ENCODE measurements around the gene ZSCAN5A.
"Not testable (repeated sequence)": the region's sequence is repeated elsewhere in the genome, so short reads cannot be mapped to it uniquely, and the experiment has no call there.

The ZSCAN5A gene

GRCh38 chr19:56176310-56176709 lies 138.3 kb downstream of the ZSCAN5A start:
- not testable (repeated sequence) for H3K23ac ChIP-seq (ENCODE audit: low read length); H4K12ac ChIP-seq (ENCODE audit: low read depth, low read length); H3K14ac ChIP-seq (ENCODE audit: low read length); DNase-seq; H3K4me2 ChIP-seq (ENCODE audit: low read length); H2BK120ac ChIP-seq (ENCODE audit: insufficient read depth, low read length, poor library complexity); H2BK5ac ChIP-seq (ENCODE audit: low read depth, low read length, poor library complexity); H4K8ac ChIP-seq (ENCODE audit: low read depth, low read length); H3K4ac ChIP-seq (ENCODE audit: low read depth, low read length); H2BK12ac ChIP-seq (ENCODE audit: low read length); H3K36me3 ChIP-seq (ENCODE audit: control insufficient read depth in 1 of 2, insufficient read depth in 2 of 2, low read length in 2 of 2); H3K18ac ChIP-seq (ENCODE audit: low read length); H3K4me1 ChIP-seq (ENCODE audit: control insufficient read depth in 1 of 2, insufficient read depth in 2 of 2, low read length in 2 of 2); H4K91ac ChIP-seq (ENCODE audit: low read depth, low read length); H2AK5ac ChIP-seq (ENCODE audit: low read length); H3K27me3 ChIP-seq (ENCODE audit: insufficient read depth, low read length); H3K9me3 ChIP-seq (ENCODE audit: insufficient read depth, low read depth, low read length); H3K9ac ChIP-seq (ENCODE audit: low read length); H3K79me1 ChIP-seq (ENCODE audit: low read length); H3K4me3 ChIP-seq (ENCODE audit: low read depth, low read length); H3K27ac ChIP-seq (ENCODE audit: low read depth, low read length); H3K79me2 ChIP-seq (ENCODE audit: control insufficient read depth, insufficient read depth, low read length, poor library complexity); H2AFZ ChIP-seq (ENCODE audit: insufficient read depth, low read length, poor library complexity)
- no CpG with 5 or more reads among the region's 11 CpGs for WGBS (ENCODE audit: extremely low coverage, insufficient coverage, insufficient read length)

GRCh38 chr19:56175861-56176307 lies 138.8 kb downstream of the ZSCAN5A start, which contains the start of gene GALP:
GALP (plus strand) TSS chr19:56176008; CDS start chr19:56177109, 1,101 bp downstream.
- H3K4me1 ChIP-seq (ENCODE audit: control insufficient read depth in 1 of 2, insufficient read depth in 2 of 2, low read length in 2 of 2); H3K27ac ChIP-seq (ENCODE audit: low read depth, low read length); H3K18ac ChIP-seq (ENCODE audit: low read length); H3K4me2 ChIP-seq (ENCODE audit: low read length); H4K12ac ChIP-seq (ENCODE audit: low read depth, low read length); H3K23ac ChIP-seq (ENCODE audit: low read length); H2BK12ac ChIP-seq (ENCODE audit: low read length); H3K79me2 ChIP-seq (ENCODE audit: control insufficient read depth, insufficient read depth, low read length, poor library complexity); DNase-seq; H3K4me3 ChIP-seq (ENCODE audit: low read depth, low read length); H3K14ac ChIP-seq (ENCODE audit: low read length); H3K27me3 ChIP-seq (ENCODE audit: insufficient read depth, low read length); H4K91ac ChIP-seq (ENCODE audit: low read depth, low read length); H3K36me3 ChIP-seq (ENCODE audit: control insufficient read depth in 1 of 2, insufficient read depth in 2 of 2, low read length in 2 of 2); H3K4ac ChIP-seq (ENCODE audit: low read depth, low read length); H2AFZ ChIP-seq (ENCODE audit: insufficient read depth, low read length, poor library complexity); H2AK5ac ChIP-seq (ENCODE audit: low read length); H3K9me3 ChIP-seq (ENCODE audit: insufficient read depth, low read depth, low read length); H3K79me1 ChIP-seq (ENCODE audit: low read length); H2BK5ac ChIP-seq (ENCODE audit: low read depth, low read length, poor library complexity); H2BK120ac ChIP-seq (ENCODE audit: insufficient read depth, low read length, poor library complexity); H3K9ac ChIP-seq (ENCODE audit: low read length); H4K8ac ChIP-seq (ENCODE audit: low read depth, low read length): not testable (repeated sequence)
- no CpG with 5 or more reads among the region's 15 CpGs for WGBS (ENCODE audit: extremely low coverage, insufficient coverage, insufficient read length)

- Histone ChIP-seq H3K9ac (ENCODE audit: low read length) (no peak overlapping the region), H3K14ac (ENCODE audit: low read length) (no peak overlapping the region), H2BK5ac (ENCODE audit: low read depth, low read length, poor library complexity) (no peak overlapping the region), H3K9me3 (ENCODE audit: insufficient read depth, low read depth, low read length) (no peaks in the 10 kb centered on the region), H2BK120ac (ENCODE audit: insufficient read depth, low read length, poor library complexity) (no peak overlapping the region), H3K36me3 (ENCODE audit: control insufficient read depth in 1 of 2, insufficient read depth in 2 of 2, low read length in 2 of 2) (no peaks in the 10 kb centered on the region), H2AFZ (ENCODE audit: insufficient read depth, low read length, poor library complexity) (no peak overlapping the region), H4K91ac (ENCODE audit: low read depth, low read length) (no peak overlapping the region), H3K23ac (ENCODE audit: low read length) (no peak overlapping the region), H3K4me1 (ENCODE audit: control insufficient read depth in 1 of 2, insufficient read depth in 2 of 2, low read length in 2 of 2) (no peaks in the 10 kb centered on the region), H3K18ac (ENCODE audit: low read length) (no peak overlapping the region), H4K8ac (ENCODE audit: low read depth, low read length) (no peak overlapping the region), H3K27me3 (ENCODE audit: insufficient read depth, low read length) (no peaks in the 10 kb centered on the region), H3K4ac (ENCODE audit: low read depth, low read length) (no peak overlapping the region), H3K27ac (ENCODE audit: low read depth, low read length) (no peak overlapping the region), H2BK12ac (ENCODE audit: low read length) (no peak overlapping the region), H3K79me1 (ENCODE audit: low read length) (no peaks in the 10 kb centered on the region), H2AK5ac (ENCODE audit: low read length) (no peak overlapping the region), H3K79me2 (ENCODE audit: control insufficient read depth, insufficient read depth, low read length, poor library complexity) (no peaks in the 10 kb centered on the region), H3K4me2 (ENCODE audit: low read length) (no peak overlapping the region), H4K12ac (ENCODE audit: low read depth, low read length) (no peak overlapping the region), H3K4me3 (ENCODE audit: low read depth, low read length) (no peak overlapping the region)
- no peak for DNase-seq
- WGBS (ENCODE audit: extremely low coverage, insufficient coverage, insufficient read length) = no CpG with 5 or more reads among the region's 11 CpGs
Measured at GRCh38 chr19:56174550-56174949, 140.1 kb downstream of the ZSCAN5A start.

GRCh38 chr19:56174086-56174485 lies 140.6 kb downstream of the ZSCAN5A start:
- no CpG with 5 or more reads among the region's 9 CpGs for WGBS (ENCODE audit: extremely low coverage, insufficient coverage, insufficient read length)
- no peak overlapping the region for H2BK120ac ChIP-seq (ENCODE audit: insufficient read depth, low read length, poor library complexity)
- no peak overlapping the region for H3K4ac ChIP-seq (ENCODE audit: low read depth, low read length)
- no peak overlapping the region for H3K9ac ChIP-seq (ENCODE audit: low read length)
- H3K36me3 ChIP-seq (ENCODE audit: control insufficient read depth in 1 of 2, insufficient read depth in 2 of 2, low read length in 2 of 2) = no peaks in the 10 kb centered on the region
- H3K4me3 ChIP-seq (ENCODE audit: low read depth, low read length) = no peak overlapping the region
- H3K23ac ChIP-seq (ENCODE audit: low read length) = no peak overlapping the region
- DNase-seq = no peak
- H2BK5ac ChIP-seq (ENCODE audit: low read depth, low read length, poor library complexity) = no peak overlapping the region
- no peaks in the 10 kb centered on the region for H3K9me3 ChIP-seq (ENCODE audit: insufficient read depth, low read depth, low read length)
- no peak overlapping the region for H3K18ac ChIP-seq (ENCODE audit: low read length)
- no peak overlapping the region for H3K27ac ChIP-seq (ENCODE audit: low read depth, low read length)
- H4K12ac ChIP-seq (ENCODE audit: low read depth, low read length) = no peak overlapping the region
- H2AFZ ChIP-seq (ENCODE audit: insufficient read depth, low read length, poor library complexity) = no peak overlapping the region
- H3K14ac ChIP-seq (ENCODE audit: low read length) = no peak overlapping the region
- H3K4me1 ChIP-seq (ENCODE audit: control insufficient read depth in 1 of 2, insufficient read depth in 2 of 2, low read length in 2 of 2) = no peaks in the 10 kb centered on the region
- H3K4me2 ChIP-seq (ENCODE audit: low read length) = no peak overlapping the region
- H4K91ac ChIP-seq (ENCODE audit: low read depth, low read length) = no peak overlapping the region
- H2BK12ac ChIP-seq (ENCODE audit: low read length) = no peak overlapping the region
- H3K79me2 ChIP-seq (ENCODE audit: control insufficient read depth, insufficient read depth, low read length, poor library complexity) = no peaks in the 10 kb centered on the region
- no peak overlapping the region for H4K8ac ChIP-seq (ENCODE audit: low read depth, low read length)
- H3K79me1 ChIP-seq (ENCODE audit: low read length) = no peaks in the 10 kb centered on the region
- no peak overlapping the region for H2AK5ac ChIP-seq (ENCODE audit: low read length)
- H3K27me3 ChIP-seq (ENCODE audit: insufficient read depth, low read length) = no peaks in the 10 kb centered on the region
